ENCODE results near the gene GOLGB1. TPM values are rescaled to one million over a fixed set of nuclear protein-coding genes. Genes with fewer than 3 reads are reported as not detected.
A peak's percentile ranks its signal among the peaks of the same experiment; 100 is the strongest.

The GOLGB1 gene
- total RNA-seq, 1 donor from 2014 or later: 76.6 TPM

DNA sequence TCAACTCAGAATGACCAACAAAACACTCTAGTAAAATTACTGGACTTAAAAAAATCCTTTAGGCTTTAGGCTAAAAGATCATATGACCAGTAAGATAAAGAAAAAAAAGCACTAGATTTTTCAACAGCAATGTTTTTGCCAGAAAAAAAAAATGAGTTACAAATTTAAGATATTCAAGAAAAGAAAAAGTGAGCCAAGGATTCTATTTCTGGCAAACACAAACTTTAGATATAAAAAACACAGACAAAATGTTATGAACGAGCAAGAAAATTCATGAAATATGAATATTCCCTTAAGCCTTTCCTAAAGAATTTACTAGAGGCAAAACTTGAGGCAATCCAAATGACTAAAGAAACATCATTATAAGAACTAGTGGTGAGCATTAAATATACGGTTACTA lies 8.6 kb downstream of the GOLGB1 start:
- no peak overlapping the region for H3K27ac Mint-ChIP-seq (ENCODE audit: unreplicated experiment)
- H3K79me2 ChIP-seq (ENCODE audit: insufficient read depth, low read length): peaks cover 95% of the 10 kb centered on the region

DNA sequence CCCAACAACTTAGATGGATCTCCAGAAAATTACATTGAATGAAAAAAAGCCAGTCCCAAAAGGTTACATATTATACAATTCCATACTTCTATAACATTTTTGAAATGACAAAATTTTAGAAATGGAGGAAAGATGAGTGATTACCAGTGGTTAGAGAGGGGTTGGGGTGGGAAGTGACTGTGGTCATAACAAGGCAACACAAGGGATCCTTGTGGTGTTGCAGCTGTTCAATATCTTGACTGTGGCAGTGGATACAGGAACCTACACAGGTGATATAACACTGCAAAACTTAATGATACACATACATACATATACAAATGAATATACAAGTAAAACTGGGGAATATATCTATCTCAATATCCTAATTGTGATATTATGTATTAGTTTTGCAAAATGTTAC lies 9.6 kb downstream of the GOLGB1 start:
- DNase-seq (ENCODE audit: low read depth) (no peak), FAIRE-seq (no peak)
- Histone ChIP-seq H3K4me2 (ENCODE audit: low read length) (no peak overlapping the region), H3K9ac (ENCODE audit: low read length) (no peak overlapping the region), H3K27ac (ENCODE audit: low read depth, low read length) (no peak overlapping the region), H3K9me3 (ENCODE audit: insufficient read depth, low read depth, low read length) (no peaks in the 10 kb centered on the region), H3K4me3 (ENCODE audit: insufficient read depth, low read depth, low read length) (no peak overlapping the region), H4K20me1 (ENCODE audit: insufficient read depth, low read length) (peaks cover 69% of the 10 kb centered on the region), H3K36me3 (ENCODE audit: insufficient read depth, low read length) (no peaks in the 10 kb centered on the region), H3K4me1 (ENCODE audit: insufficient read depth, low read length) (peaks cover 13% of the 10 kb centered on the region), H2AFZ (ENCODE audit: low read depth, low read length) (no peak overlapping the region), H3K79me2 (ENCODE audit: insufficient read depth, low read length) (peaks cover 95% of the 10 kb centered on the region), H3K27me3 (ENCODE audit: insufficient read depth, low read length) (no peaks in the 10 kb centered on the region)
- Mint-ChIP-seq H3K4me3 (ENCODE audit: unreplicated experiment) (no peak overlapping the region), H3K36me3 (ENCODE audit: low read depth, unreplicated experiment) (peaks cover 14% of the 10 kb centered on the region), H3K27me3 (ENCODE audit: low read depth, unreplicated experiment) (no peaks in the 10 kb centered on the region), H3K9me3 (ENCODE audit: unreplicated experiment) (peaks cover 2% of the 10 kb centered on the region), H3K27ac (ENCODE audit: unreplicated experiment) (no peak overlapping the region), H3K4me1 (ENCODE audit: low read depth, unreplicated experiment) (peaks cover 18% of the 10 kb centered on the region)
- TF ChIP-seq, protein P1, sequence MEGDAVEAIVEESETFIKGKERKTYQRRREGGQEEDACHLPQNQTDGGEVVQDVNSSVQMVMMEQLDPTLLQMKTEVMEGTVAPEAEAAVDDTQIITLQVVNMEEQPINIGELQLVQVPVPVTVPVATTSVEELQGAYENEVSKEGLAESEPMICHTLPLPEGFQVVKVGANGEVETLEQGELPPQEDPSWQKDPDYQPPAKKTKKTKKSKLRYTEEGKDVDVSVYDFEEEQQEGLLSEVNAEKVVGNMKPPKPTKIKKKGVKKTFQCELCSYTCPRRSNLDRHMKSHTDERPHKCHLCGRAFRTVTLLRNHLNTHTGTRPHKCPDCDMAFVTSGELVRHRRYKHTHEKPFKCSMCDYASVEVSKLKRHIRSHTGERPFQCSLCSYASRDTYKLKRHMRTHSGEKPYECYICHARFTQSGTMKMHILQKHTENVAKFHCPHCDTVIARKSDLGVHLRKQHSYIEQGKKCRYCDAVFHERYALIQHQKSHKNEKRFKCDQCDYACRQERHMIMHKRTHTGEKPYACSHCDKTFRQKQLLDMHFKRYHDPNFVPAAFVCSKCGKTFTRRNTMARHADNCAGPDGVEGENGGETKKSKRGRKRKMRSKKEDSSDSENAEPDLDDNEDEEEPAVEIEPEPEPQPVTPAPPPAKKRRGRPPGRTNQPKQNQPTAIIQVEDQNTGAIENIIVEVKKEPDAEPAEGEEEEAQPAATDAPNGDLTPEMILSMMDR (IDR thresholded peaks at IDR 0.05; ENCODE audit: insufficient read depth, low read depth, low read length): no peak
- TF ChIP-seq EZH2 (IDR thresholded peaks at IDR 0.05; ENCODE audit: insufficient read depth, low read length): no peak

More for the DNA sequence above, 8.6 kb downstream of the GOLGB1 start:
- Mint-ChIP-seq H3K9me3 (ENCODE audit: unreplicated experiment) (peaks cover 2% of the 10 kb centered on the region), H3K4me1 (ENCODE audit: low read depth, unreplicated experiment) (peaks cover 10% of the 10 kb centered on the region), H3K4me3 (ENCODE audit: unreplicated experiment) (no peak overlapping the region), H3K27me3 (ENCODE audit: low read depth, unreplicated experiment) (no peaks in the 10 kb centered on the region), H3K36me3 (ENCODE audit: low read depth, unreplicated experiment) (peaks cover 14% of the 10 kb centered on the region)
- Histone ChIP-seq H3K27me3 (ENCODE audit: insufficient read depth, low read length) (no peaks in the 10 kb centered on the region), H3K9me3 (ENCODE audit: insufficient read depth, low read depth, low read length) (no peaks in the 10 kb centered on the region), H3K4me1 (ENCODE audit: insufficient read depth, low read length) (peaks cover 7% of the 10 kb centered on the region), H3K9ac (ENCODE audit: low read length) (no peak overlapping the region), H2AFZ (ENCODE audit: low read depth, low read length) (no peak overlapping the region), H3K36me3 (ENCODE audit: insufficient read depth, low read length) (no peaks in the 10 kb centered on the region), H4K20me1 (ENCODE audit: insufficient read depth, low read length) (peaks cover 75% of the 10 kb centered on the region), H3K27ac (ENCODE audit: low read depth, low read length) (no peak overlapping the region), H3K4me3 (ENCODE audit: insufficient read depth, low read depth, low read length) (no peak overlapping the region), H3K4me2 (ENCODE audit: low read length) (no peak overlapping the region)
- FAIRE-seq: peak; percentile 32
- TF ChIP-seq, protein P1 (IDR thresholded peaks at IDR 0.05; ENCODE audit: insufficient read depth, low read depth, low read length): no peak
- TF ChIP-seq EZH2 (IDR thresholded peaks at IDR 0.05; ENCODE audit: insufficient read depth, low read length): no peak
- DNase-seq (ENCODE audit: low read depth): no peak

DNA sequence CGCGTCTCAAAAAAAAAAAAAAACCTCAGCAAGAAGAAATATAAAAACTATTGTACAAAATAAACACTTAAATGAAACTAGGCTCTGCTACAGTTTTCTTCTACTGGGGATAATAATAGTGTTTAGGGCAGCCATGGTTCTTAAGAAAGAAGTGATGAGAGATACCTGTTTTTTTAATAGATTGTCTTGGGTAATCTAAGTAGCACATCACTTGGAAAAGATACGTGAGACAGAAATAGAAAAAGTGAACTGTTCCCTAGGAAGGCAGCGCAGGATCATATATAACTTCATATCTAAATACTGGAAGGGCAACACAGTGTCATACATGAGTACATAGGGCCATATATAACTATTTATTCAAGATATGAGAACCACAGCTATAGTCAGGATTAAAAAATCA lies 11.9 kb downstream of the GOLGB1 start:
- Histone ChIP-seq H3K9ac (ENCODE audit: low read length) (no peak overlapping the region), H3K9me3 (ENCODE audit: insufficient read depth, low read depth, low read length) (no peaks in the 10 kb centered on the region), H3K79me2 (ENCODE audit: insufficient read depth, low read length) (peaks cover 95% of the 10 kb centered on the region), H3K4me3 (ENCODE audit: insufficient read depth, low read depth, low read length) (no peak overlapping the region), H3K27ac (ENCODE audit: low read depth, low read length) (no peak overlapping the region), H3K4me2 (ENCODE audit: low read length) (no peak overlapping the region), H3K4me1 (ENCODE audit: insufficient read depth, low read length) (peaks cover 13% of the 10 kb centered on the region), H4K20me1 (ENCODE audit: insufficient read depth, low read length) (peaks cover 60% of the 10 kb centered on the region), H2AFZ (ENCODE audit: low read depth, low read length) (no peak overlapping the region), H3K27me3 (ENCODE audit: insufficient read depth, low read length) (no peaks in the 10 kb centered on the region), H3K36me3 (ENCODE audit: insufficient read depth, low read length) (no peaks in the 10 kb centered on the region)
- DNase-seq (ENCODE audit: low read depth) (no peak), FAIRE-seq (no peak)
- no peaks in the 10 kb centered on the region for H3K27me3 Mint-ChIP-seq (ENCODE audit: low read depth, unreplicated experiment)
- H3K9me3 Mint-ChIP-seq (ENCODE audit: unreplicated experiment): peaks cover 2% of the 10 kb centered on the region
- H3K4me3 Mint-ChIP-seq (ENCODE audit: unreplicated experiment): no peak overlapping the region
- H3K4me1 Mint-ChIP-seq (ENCODE audit: low read depth, unreplicated experiment): peaks cover 26% of the 10 kb centered on the region
- H3K27ac Mint-ChIP-seq (ENCODE audit: unreplicated experiment): no peak overlapping the region
- H3K36me3 Mint-ChIP-seq (ENCODE audit: low read depth, unreplicated experiment): peaks cover 12% of the 10 kb centered on the region
- TF ChIP-seq, protein P1 (IDR thresholded peaks at IDR 0.05; ENCODE audit: insufficient read depth, low read depth, low read length): no peak
- no peak for TF ChIP-seq EZH2 (IDR thresholded peaks at IDR 0.05; ENCODE audit: insufficient read depth, low read length)

Measured in astrocyte (in vitro differentiated cells and primary cell).